Amniotic stem cell (primary cell): Measurements from ENCODE around the gene PTPN1.

Experiments used
- DNase-seq: peaks from one replicate; lab custom pipeline; 2025; lab: John Stamatoyannopoulos, UW

PTPN1 gene

DNA sequence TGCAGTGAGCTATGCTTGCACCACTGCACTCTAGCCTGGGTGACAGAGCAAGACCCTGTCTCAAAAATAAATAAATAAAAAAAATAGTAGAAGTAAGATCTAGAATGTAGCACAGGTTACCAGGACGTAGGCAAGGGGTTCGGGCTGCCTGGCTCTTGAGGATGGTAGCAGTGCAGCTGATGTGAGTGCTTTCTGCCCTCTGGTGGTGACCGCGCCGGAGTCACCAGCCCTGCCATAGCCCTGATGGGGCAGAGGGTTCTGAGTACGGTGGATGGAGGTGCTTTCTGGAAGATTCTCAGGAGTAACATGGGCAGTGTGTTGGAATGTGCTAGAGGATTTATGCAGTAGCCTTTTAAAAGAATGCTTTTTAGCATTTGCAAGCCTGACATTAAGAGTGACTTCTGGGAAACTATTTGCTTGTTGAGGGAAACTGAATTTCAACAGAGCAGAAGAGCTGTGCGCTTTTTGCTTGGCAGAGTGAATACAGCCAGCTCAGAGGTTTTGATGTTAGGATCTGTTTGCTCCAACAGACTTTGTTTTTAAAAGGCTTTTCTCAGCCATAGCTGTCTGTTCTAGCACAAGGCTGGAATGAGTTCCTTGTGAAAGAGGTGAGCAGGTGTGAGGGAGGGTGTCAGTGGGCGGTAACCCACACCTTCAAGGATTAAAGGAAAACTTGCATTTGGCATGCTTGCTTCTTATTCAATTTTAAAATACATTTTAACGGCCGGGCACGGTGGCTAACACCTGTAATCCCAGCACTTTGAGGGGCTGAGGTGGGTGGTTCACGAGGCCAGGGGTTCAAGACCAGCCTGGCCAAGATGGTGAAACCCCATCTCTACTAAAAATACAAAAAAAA lies 65.9 kb downstream of the PTPN1 start:
- DNase-seq, result no peak

DNA sequence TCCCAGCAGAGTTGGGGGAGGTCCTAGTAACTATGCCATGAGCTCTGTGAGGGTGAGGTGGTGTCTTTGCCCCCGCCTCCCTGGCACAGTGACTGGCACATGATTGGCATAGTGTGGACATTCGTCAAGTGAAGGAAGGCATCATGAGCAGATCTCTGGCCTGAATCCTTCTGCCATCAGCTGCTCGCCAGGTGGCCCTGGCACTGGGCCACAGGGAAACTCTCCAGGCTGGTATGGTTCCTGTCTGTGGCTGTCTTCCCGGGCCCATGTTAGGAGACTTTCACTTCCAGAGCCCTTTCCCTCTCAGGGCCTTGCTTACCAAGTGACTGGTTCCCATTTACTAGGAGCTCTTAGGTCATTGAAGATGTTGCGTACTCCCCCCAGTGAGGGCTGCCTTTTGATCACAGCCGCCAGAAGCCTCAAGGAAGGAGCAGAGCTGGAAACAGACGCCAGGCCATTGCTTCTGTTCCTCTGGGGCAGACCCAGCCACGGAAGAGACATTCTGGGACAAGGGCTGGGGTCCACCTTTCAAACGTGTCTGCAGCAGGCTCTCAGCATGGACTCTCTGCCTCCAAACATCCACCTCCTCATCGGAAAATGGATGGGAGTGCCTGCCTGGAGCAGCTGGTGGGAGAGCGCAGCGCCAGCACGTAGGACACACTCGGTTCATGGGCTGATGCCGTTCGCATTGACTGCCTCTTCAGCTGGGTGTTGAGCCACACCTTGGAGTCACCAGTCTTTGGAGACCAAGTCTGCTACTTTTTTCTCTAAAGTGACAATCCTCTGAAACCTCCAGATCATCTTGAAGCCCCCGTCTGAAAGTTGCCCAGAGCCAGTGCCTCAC lies 67.2 kb downstream of the PTPN1 start:
- DNase-seq, result no peak

DNA sequence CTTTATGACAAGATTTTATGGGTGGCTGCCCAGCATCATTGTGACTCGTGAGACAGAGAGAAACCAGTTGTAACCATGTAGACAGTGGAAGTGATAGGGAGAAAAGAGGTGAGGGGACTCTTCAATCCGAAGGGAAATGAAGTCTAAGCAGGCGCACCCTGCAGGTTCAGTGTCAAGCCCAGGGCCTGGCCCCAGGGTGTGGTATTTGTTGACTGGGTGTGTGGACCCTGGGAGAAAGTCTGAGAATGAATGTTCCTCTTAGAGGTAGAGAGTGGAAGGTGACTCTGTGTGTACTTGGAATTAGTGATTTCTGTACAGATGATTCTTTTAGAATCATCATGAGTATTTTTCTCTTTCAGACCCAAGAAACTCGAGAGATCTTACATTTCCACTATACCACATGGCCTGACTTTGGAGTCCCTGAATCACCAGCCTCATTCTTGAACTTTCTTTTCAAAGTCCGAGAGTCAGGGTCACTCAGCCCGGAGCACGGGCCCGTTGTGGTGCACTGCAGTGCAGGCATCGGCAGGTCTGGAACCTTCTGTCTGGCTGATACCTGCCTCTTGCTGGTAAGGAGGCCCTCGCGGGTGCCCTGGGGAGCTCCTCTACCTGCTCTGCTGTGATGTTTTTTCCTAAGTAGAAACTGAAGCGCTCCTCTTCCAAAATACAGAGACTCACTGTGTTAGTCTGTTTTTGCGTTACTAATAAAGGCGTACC lies 68.0 kb downstream of the PTPN1 start:
- no peak for DNase-seq

DNA sequence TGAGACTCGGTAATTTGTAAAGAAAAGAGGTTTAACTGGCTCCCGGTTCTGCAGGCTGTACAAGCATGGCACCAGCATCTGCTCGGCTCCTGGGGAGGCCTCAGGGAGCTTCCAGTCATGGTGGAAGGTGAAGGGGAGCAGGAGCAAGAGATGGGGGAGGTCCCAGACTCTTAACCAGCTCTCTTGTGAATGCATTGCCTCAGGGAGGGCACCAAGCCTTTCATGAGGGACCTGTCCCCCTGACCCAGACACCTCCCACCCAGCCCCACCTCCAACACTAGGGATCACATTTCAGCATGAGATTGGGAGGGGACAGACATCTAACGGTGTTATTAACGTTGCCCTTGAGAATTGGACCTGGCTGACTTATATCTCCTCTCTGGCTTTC lies 68.6 kb downstream of the PTPN1 start:
- no peak for DNase-seq

DNA sequence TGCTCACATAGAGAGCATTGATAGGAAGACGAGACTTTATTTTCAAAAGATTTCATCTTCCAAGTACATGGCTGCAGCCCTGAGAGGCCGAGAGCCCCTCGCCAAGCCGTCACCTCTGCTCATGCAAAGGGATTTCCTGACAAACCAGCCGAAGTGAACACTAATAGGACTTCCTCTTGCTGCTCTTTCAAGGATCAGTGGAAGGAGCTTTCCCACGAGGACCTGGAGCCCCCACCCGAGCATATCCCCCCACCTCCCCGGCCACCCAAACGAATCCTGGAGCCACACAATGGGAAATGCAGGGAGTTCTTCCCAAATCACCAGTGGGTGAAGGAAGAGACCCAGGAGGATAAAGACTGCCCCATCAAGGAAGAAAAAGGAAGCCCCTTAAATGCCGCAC lies 69.3 kb downstream of the PTPN1 start:
- DNase-seq, result no peak

DNA sequence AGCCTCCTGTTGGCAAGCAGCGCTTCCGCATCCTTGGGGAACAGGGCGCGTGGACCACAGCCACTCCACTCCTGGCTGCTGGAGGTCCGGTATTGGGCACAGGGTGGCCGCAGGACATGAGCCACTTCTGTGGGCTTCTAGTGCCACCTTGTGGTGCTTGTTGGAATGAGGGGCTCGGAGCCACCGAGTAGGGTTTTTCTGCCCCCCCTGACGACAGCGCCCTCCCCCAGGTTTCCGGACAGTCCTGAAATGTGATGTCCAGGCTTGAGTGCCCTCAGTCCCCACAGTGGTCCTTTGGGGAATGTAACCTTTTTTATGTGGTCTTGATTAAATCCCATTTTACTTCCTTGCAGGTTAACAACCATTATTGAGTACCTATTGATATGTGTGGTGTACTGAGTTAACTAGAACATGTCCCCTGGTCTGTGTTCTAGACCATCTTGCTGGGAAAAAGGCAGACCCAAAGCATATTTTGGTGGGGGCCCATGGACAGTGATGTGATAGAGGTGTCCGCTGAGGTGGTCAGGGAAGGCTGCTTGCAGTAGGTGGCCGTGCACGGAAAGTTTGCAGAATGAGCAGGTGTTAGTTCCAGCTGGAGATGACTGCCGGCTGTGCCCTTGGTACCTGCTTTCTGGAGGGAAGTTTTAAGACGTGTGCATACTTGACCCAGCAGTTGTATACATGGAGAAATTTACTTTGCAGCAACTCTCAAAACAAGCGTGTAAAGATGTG lies 70.0 kb downstream of the PTPN1 start:
- DNase-seq, result no peak

DNA sequence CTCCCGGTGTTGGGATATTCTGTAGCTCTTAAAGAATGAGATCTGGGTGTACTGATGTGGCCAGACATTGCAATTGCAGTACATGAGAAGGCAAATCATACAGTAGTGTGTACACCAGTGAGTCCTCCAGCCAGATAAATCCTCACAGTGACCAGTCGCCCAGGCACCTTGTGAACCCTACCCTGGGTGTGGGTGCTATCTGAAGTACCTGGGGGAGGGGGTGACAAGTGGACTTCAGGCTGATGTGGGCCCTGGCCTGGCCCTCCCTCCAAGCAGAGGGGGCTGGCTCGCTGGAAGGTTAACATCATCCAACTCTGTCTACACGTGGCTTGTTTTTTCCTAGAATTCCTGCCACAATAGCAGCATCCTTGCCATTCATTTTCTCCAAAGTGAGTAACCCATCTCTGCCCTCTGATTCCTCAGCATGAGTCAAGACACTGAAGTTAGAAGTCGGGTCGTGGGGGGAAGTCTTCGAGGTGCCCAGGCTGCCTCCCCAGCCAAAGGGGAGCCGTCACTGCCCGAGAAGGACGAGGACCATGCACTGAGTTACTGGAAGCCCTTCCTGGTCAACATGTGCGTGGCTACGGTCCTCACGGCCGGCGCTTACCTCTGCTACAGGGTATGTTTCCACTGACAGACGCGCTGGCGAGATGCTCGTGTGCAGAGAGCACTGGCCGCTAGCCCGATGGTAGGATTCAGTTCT lies 70.8 kb downstream of the PTPN1 start:
- DNase-seq, result no peak

DNA sequence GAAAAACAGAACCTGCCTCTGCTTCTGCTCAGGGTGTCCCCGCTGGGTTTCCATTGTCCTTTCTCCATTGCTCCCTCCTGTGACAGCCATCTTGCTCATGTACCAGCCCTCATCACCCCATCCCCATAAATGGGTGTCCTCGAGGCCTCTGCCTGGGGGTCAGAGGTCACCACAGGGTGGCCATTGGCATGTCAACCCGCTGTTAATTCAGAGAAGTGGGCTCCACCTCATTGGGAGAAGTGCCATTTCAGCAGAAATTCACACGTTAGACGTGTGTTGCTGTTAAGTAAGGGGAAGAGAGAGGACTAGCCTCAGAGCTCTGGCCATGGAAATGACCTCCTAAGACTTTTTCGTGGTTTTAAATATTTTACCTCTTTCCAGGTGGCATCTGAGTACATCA lies 71.9 kb downstream of the PTPN1 start:
- DNase-seq, result no peak

DNA sequence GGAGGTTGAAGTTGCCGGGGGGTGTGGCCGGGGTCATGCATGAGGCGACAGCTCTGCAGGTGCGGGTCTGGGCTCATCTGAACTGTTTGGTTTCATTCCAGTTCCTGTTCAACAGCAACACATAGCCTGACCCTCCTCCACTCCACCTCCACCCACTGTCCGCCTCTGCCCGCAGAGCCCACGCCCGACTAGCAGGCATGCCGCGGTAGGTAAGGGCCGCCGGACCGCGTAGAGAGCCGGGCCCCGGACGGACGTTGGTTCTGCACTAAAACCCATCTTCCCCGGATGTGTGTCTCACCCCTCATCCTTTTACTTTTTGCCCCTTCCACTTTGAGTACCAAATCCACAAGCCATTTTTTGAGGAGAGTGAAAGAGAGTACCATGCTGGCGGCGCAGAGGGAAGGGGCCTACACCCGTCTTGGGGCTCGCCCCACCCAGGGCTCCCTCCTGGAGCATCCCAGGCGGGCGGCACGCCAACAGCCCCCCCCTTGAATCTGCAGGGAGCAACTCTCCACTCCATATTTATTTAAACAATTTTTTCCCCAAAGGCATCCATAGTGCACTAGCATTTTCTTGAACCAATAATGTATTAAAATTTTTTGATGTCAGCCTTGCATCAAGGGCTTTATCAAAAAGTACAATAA lies 72.5 kb downstream of the PTPN1 start:
- DNase-seq, result no peak

DNA sequence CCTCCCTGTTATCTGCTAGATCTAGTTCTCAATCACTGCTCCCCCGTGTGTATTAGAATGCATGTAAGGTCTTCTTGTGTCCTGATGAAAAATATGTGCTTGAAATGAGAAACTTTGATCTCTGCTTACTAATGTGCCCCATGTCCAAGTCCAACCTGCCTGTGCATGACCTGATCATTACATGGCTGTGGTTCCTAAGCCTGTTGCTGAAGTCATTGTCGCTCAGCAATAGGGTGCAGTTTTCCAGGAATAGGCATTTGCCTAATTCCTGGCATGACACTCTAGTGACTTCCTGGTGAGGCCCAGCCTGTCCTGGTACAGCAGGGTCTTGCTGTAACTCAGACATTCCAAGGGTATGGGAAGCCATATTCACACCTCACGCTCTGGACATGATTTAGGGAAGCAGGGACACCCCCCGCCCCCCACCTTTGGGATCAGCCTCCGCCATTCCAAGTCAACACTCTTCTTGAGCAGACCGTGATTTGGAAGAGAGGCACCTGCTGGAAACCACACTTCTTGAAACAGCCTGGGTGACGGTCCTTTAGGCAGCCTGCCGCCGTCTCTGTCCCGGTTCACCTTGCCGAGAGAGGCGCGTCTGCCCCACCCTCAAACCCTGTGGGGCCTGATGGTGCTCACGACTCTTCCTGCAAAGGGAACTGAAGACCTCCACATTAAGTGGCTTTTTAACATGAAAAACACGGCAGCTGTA lies 73.4 kb downstream of the PTPN1 start:
- no peak for DNase-seq

DNA sequence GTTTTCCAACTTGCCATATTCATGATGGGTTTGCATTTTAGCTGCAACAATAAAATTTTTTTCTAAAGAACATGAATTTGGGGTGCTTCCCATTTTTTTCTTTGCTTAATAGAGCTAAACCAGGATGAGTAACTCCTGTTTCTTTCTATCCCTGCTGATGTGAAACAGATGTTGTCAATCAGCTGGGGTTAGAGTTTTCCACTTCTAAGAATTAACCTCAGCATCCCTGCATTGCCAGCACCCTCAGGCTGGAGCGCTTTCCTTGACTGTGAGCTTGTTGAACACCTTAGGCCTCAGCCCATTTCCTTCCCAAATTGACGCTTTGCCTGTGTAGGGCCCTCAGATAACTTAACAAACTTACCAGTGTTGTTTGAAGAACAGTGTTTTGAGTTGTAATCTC lies 74.5 kb downstream of the PTPN1 start:
- no peak for DNase-seq

DNA sequence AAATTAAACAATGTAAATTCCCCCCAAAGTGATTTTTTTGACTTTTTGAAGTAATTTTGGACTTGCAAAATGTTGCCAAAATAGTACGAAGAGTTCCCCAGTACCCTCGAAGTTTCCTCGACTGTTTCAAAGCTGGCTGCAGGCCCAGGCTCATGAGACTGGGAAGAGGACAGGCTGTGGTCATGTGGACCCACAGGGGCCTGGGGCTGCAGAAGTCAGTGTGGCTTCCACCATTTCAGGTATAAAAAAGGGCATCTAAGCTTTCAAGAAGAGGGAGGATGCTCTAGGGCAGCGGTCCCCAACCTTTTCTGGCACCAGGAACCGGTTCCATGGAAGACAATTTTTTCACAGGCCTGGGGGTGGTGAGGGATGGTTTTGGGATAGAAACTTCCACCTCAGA lies 75.0 kb downstream of the PTPN1 start:
- no peak for DNase-seq

DNA sequence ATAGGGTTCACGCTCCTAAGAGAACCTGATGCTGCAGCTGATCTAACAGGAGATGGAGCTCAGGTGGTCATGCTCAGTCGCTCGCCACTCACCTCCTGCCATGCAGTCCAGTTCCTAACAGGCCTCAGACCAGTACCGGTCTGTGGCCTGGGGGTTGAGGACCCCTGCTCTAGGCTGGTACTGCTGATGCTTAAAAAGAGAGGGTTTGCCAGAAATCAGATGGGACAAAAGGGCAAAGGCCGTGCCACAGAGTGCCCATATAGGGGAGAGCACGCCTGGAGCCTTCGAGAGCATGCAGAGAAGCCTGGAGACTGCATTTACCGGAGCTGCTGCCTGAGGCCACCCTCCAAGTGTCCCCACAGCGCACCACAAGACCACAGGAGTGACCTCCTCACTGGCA lies 75.5 kb downstream of the PTPN1 start:
- no peak for DNase-seq

DNA sequence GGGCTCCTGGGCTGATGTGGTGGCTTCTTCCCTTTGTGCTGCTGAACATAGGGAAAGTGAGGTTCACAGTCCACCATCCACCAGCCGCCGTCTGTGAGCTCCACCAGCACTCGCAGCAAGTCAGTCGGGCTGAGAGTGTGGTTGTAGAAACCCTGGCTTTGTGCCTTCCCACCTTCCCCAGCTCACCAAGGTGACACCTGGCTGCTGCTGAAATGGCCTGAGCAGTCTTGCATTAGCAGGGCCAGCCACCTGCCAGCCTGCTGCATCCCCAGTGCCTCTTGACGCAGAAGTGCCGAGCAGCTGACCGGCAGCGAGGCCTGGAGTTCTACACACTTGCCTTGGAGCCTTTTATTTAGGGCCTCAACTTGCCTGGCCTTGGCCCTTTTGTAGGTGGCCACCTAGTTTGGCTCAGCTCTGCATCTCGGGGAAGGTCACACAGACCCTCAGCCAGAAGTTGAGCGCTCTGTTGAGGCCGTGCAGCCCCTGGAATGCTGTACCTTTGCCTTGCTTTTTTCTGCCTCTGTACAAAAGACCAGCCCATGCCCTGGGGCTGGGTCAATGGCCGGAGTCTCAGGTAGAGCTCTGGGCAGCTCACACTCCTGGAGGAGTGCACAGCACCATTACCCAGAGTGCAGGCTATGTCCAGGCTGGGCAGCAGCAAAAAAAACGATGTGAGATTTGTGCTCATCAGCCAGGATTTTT lies 76.5 kb downstream of the PTPN1 start:
- DNase-seq, result no peak

DNA sequence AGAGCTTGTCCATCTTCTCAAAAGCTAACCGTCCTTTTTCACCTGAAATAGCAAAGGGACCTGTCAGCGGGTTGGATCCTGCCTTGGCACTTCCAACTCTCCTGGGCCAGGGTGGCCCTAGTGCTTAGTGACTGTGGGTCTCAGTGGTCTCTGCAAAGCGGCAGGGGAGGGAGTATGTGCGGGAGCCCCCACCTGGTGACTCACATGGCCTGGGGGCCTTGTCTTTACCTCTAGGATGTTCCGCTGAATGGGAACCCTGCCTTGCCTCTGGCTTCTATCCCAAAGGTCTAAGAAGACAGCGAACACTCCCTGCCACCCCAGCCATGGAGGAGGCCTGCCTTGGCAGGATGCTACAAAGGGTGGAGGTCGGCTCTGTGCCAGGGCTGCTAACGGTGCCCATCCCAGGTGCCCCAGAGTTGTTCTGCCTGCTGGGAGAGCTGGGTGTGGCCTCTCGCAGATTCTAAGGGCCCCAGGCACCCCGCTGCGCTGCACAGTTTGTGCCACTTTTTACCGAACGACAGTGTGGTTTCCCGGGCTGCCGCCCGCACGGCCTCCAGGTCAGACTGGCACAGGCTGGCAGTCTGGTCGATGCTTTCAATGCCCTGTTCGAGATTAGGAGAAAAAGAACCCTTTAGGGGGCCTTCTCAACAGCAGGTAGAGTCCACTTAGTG lies 77.2 kb downstream of the PTPN1 start:
- DNase-seq, result no peak

DNA sequence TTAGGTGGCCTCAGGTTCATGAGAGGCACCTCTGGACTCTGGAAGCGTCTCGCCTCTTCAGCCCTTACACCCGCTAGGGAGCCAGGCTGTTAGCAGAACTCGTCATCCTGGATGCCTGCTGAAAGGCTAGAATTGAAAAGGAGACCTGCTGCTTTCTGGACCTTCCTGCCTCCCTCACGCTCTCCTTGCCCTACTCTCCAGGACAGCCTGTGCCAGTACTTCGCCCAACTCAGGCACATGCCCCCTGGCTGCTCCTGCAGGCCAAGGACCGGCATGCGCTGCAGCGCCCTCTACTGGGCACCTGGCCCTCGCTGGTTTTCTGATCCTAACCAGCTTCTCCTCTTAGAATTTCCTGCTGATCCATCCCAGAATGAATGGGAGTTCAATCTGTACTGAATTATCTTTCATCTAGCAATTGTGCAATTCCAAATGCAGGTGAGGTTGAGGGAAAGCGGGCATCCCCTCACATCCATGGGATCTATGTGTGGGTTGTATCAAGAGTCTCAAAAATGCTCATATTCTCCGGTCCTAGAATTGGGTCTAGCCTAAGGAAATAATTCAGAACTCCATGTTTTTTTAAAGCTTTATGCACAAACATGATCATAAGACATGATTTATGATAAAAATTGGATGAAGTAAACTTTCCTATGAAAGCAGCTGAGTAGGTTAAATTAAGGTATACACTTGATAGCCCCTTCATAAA lies 78.0 kb downstream of the PTPN1 start:
- no peak for DNase-seq

DNA sequence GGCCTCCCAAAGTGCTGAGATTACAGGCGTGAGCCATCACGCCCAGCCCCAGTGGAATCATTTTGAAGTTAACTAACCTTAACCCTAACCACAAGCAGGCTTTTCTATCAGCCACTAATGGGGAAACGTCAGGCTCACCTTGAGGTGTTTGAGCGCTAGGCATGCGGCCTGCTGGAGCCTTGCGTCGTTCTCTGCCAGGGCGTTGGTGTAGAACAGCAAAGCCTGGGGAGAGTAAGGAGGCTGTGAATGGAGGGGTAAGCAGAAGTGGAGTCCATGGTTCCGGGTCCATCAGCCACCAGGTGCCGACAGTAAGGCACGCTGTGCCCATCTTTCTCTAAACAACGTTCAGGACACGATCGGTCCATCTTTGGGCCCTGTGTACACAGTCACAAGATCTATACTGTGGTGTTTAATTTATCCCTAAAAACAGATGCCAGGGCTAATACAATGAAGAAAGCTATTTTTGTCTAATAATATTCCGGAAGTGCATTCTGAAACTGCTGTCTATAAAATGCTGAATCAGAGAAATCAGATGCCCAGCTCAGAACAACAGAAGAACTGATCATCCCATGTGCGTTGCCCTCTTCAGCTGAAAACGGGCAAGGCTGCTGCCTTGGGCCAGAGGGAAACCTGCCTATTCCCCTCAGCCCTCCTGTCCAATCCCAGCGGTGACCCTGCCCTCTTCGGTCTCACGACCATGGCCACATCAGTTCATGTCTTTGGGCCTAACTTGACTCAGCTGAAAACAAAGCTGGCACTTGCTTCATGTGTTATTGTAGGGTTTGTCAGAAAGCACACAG lies 79.6 kb downstream of the PTPN1 start:
- DNase-seq, result no peak

DNA sequence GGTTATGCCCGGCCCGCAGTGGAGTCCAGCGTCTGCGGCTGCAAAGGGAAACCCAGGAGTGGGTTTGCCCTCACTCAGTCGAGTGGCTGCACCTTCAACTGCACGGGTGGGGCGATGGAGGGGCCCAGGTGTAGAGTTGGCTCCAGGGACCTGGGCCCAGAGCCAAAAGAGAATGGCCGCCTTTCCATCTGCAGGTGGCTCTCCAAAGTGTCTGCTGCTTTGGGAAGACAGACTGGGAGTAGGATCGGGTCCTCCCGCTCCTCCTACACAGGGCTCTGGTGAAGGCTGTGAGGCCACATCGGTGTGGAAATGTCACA lies 80.1 kb downstream of the PTPN1 start:
- no peak for DNase-seq
